T follicular helper cell (primary cell): ENCODE measurements around the gene CELF2.

Experiments used
- DNase-seq: peaks from one replicate; pipeline ENCODE4 v3.0.0-alpha.2; 2020; ENCODE audit warnings: low read depth

Gene CELF2

DNA sequence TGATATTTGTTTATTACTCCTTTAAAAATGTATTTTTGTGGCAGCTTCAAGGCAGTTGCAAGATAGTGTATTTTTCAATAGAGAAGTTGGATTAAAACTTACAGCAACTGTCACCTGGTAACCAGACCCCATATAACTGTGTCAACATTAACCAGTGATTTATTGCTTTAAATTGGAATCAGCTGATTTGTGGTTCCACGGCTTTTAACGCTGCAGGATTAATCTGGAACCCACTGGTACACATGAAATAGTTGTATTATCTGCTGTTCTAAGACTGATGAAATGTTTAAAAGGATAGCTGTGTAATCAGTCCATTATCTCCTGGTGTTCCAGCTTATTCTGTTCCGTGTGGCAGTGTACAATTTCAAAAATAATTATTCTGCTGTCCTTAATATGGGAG is 180.2 kb downstream of the CELF2 start:
- no peak for DNase-seq

- no peak for DNase-seq
Measured at GRCh38 chr10:11201911-11202310, 184.2 kb downstream of the CELF2 start.

GRCh38 chr10:11204351-11204942 is 186.8 kb downstream of the CELF2 start:
- DNase-seq: no peak

DNA sequence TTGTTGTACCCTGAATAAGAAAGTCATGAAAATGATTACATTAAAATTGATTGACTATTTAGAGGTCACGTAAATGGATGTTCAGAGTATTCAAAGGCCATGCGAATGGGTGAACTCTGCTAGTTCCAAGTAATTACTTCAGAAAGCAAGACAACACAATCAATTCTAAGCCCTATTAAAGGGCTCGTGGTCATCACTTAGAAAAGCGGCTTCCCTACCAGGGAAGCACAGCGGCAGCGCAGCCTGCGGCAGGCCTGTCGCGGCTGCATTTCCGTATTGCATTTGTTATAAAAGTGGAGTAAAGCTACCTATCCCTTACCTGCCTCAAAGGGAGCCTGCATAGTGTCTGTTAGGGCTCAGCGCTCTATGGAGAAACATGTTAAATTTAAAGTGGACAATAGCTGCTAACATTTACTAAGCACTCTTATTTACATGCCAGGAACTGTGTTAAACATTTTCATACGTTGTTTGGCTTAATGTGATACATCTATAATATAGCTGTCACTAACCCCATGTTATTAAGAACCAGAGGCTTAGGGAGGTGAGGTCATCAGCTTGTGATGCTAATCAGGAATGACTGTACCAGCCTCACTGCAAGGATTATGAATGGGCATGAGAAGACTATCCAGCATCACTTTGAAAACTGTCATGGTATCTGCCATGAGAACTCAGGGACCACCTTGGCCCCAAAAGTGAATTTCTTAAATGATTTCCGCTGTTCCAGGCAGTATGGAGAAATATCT is 187.5 kb downstream of the CELF2 start:
- DNase-seq: no peak

GRCh38 chr10:11206676-11207559 is 189.2 kb downstream of the CELF2 start:
- no peak for DNase-seq

DNA sequence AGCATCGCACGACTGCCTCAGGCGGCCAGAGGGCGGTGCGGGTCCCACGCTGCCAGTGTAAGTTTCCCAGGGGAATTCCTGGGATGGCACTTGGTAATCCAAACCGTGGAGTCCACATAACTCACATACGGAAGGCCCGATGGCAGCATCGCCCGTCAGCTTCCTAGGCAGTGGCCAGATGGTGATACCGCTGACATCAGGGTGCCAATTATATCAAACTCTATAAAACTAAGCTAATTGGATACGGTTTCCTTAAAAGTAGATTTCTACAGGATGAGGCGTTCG is 189.8 kb downstream of the CELF2 start:
- no peak for DNase-seq

DNA sequence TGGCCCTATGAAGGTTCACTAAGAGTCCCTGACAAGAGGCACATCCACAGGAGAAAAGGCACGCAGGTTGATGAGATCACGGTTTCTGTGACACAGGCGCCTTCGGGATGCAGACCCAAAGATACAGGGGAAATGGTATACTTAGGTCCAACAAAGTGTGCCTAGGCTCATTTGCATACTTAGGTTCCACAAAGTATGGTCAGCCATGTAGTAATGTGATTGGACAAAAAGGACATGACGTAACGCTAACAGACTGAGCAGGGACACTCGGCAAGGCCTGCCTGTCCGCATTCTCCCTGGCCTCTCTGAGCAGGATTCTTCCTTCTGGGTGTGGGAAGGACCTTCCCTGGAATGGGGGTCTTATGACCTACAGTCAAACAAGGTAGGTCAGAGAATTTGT is 190.6 kb downstream of the CELF2 start:
- DNase-seq: no peak

DNA sequence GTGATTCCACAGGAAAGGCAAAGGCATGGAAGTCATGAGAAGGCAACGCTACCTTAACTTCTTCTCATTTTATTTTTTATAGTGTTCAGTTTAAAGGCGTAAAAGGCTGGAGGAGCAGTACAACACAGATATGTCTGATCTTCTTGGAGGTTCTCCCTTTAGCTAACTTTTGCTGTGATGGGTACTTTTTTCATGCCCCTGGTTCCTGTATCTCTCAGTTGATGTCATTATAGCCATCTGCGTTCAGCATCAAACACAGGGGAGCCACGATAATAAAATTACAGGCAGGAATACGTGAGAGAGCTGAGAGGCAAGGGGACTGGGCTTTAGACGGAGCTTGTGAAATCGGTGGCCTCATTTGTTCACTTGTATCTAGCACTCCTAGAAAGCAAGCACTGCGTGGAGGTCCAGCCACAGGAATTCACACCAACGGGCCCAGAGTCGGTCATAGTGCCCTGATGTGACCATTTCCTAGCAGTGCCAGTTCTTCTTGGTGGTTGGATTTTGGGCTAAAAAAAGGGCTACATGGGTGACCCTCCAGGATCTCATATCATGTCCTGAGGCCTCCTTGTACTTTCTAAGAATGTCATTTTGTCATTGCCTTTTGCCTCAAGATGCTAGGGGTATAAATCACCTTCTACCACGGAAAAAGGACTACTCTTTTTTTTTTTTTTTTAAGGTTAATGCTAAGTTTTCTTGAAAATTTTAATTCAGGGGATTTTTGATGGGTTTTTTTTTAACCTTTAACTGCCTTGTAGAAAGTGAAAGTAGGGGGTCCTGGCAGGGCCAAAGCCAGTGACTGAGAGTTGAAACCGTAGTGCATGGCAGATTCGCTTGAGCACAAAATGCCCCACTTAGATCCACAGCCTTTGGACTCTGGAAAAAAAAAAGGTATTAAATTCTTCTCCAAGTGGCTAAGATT is 191.5 kb downstream of the CELF2 start:
- no peak for DNase-seq

DNA sequence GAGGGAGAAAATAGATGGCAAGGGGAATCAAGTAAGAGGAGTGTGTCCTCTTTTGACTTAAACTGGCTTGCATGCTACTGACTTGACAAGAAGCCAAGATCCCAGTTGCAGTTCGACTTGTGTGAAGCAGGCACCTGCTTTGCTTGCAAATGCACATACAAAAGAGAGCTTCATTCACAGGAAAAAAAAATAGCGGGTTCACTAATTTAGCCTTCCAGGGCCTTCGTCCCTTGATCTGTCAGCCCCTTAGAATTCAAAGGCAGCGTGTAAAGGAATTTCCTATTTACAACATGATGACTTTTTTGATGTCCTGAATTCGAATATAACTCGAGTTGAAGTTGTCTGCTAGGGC is 192.1 kb downstream of the CELF2 start:
- DNase-seq: no peak

- no peak for DNase-seq
Measured at GRCh38 chr10:11210211-11210922, 192.7 kb downstream of the CELF2 start.

DNA sequence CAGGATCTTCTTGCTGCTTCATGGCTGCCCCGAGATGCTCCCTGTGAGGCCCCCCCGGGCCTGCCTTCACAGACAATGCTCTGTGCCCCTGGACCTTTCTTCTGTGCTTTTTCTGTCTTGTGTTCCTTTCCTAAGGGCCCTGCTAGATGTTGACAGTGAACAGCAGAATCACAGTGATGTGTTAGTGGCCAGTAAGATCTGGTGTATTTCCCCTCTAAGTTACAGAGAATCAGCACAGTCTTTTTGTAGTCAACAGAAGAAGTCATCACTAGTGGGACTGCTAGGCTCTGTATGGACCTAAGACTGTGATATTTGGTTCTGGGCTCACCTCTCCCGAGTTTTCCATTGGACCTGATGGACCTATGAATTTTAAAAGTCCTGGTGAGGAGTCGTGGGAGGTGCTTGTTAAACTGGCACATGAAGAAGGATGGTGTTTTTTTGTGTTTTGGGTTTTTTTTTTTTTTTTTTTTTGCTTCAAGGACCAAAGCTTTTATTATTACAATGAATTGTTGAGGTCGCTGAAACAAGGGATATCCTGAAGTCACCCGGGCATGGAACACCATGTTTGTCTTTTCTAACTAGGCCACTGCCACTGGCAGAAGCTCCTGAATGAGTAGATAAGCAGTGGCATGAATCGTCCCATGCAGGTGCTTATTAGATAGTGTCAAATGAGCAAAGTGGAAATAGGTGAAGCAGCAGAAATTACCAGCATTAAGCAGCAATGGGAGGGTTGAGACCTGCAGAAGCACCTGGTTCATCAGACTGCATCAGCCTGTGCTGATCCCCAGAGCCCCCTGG is 194.8 kb downstream of the CELF2 start:
- DNase-seq: no peak

- no peak for DNase-seq
Measured at GRCh38 chr10:11213137-11213536, 195.5 kb downstream of the CELF2 start.

DNA sequence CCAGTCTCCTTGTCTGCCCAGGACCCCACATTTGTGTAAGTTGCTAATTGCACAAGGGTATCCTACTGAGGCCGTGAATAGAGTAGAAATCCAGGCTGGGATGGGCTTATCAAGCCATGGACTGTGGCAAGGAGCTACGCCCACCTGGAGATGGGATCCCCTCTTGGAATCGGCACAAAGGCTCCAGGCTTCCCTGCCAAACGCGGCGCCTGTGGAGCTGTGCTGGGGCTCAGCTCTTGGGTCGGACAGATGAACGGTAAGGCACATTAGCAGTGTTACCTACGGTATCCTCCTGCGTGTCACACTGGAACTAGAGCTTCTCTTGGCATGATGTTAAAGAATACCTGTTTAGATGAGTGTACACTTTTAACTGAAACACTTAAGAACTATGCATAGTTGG is 196.7 kb downstream of the CELF2 start:
- DNase-seq: no peak

DNA sequence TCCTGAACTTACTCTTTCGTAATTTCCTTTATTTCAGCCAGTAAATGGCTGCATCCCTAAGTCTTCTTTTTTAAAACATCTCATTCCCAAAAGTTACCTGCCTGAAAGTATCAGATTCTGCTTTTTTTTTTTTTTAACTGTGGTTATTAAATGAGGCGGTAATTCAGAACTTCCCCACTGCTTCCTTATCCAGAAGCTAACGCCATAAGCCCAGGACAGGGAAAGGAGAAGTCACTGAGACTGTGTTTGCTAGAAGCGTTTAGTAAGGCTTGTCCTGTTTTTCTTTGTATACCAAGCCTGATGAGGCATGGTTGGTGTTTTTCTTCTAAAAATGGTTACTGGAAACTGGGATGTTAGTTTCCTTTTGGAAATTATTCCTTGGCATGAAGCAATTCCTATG is 197.8 kb downstream of the CELF2 start:
- DNase-seq: no peak

GRCh38 chr10:11217521-11217920 is 199.8 kb downstream of the CELF2 start:
- DNase-seq: no peak

DNA sequence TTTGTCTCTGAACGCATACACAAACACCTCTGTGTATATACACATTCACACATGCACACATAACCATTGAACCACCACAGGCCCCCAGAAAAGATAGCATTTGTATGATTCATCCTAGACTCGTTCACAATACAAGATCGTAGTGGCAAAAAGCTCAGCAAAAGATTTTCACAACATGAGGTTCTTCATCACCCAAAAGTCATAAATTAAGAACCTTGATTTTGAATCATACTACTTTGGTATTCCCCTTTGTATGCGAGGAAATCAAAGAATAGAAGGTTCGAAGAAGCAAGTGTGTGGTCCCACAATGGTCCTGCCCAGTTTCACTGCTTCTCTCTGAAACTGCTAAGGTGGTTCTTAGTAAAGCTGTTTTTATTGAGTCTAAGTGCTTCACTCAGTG is 200.7 kb downstream of the CELF2 start:
- no peak for DNase-seq

- no peak for DNase-seq
Measured at GRCh38 chr10:11219431-11219830, 201.8 kb downstream of the CELF2 start.

GRCh38 chr10:11223081-11223480 is 205.4 kb downstream of the CELF2 start:
- DNase-seq: no peak

- no peak for DNase-seq
Measured at GRCh38 chr10:11223507-11224140, 206.0 kb downstream of the CELF2 start.

DNA sequence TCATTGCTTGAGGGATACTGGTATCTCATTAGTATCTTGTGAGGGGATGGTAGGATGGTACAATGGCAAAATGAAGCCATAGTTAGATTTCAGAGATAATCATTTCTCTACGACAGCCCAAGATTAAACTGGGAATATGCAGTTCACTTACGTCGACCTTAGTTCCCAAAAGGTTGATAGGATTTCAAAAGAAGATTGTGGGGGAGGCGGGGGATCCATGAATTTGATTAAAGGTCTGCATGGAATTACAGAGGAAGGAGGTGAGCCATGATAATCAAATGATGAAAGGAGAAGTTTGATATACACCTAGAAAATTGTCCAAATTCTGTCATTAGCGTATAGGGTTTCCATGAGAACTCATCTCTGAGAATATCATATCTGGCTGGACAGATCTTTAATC is 206.6 kb downstream of the CELF2 start:
- DNase-seq: no peak
